Endothelial cell (in vitro differentiated cells): ENCODE results near the gene KANK4. TPM values are rescaled to one million over a fixed set of nuclear protein-coding genes. Genes with fewer than 3 reads are reported as not detected.

Source experiments
- DNase-seq: peaks from one replicate; pipeline ENCODE4 v3.0.0; 2021; ENCODE audit warnings: low spot score
- H3K27ac Mint-ChIP-seq: one replicate; pipeline ENCODE4 v1.8.0; 2021; ENCODE audit warnings: mixed read lengths, inconsistent platforms; ENCODE audit not compliant: unreplicated experiment
- H3K27me3 Mint-ChIP-seq: one replicate; pipeline ENCODE4 v1.8.0; 2021; ENCODE audit warnings: mild to moderate bottlenecking, moderate library complexity, mixed read lengths, inconsistent platforms; ENCODE audit not compliant: unreplicated experiment
- H3K36me3 Mint-ChIP-seq: one replicate; pipeline ENCODE4 v1.8.0; 2021; ENCODE audit warnings: mild to moderate bottlenecking, low read depth, mixed read lengths, inconsistent platforms; ENCODE audit not compliant: unreplicated experiment
- H3K4me1 Mint-ChIP-seq: one replicate; pipeline ENCODE4 v1.8.0; 2021; ENCODE audit warnings: mild to moderate bottlenecking, mixed read lengths, inconsistent platforms; ENCODE audit not compliant: unreplicated experiment
- H3K4me3 Mint-ChIP-seq: one replicate; pipeline ENCODE4 v1.8.0; 2021; ENCODE audit warnings: mild to moderate bottlenecking, mixed read lengths, inconsistent platforms; ENCODE audit not compliant: unreplicated experiment
- H3K9me3 Mint-ChIP-seq: one replicate; pipeline ENCODE4 v1.8.0; 2021; ENCODE audit warnings: mixed read lengths, inconsistent platforms; ENCODE audit not compliant: unreplicated experiment
- CTCF ChIP-seq: fragments of 200-600 bp; sonication (generic); IDR thresholded peaks from one replicate; pipeline ENCODE4 v1.5.0; 2021; ENCODE audit warnings: antibody characterized with exemption; ENCODE audit not compliant: unreplicated experiment
- total RNA-seq: library from RNA; stranded (reverse); fragmentation: NEBNext Ultra II Directional; extraction: Animal tissue kit (Norgen Biotek cat#: 25700); gene quantifications from one replicate; pipeline ENCODE4 v1.2.1, GENCODE V29; 2021; ENCODE audit not compliant: unreplicated experiment

Gene KANK4
- total RNA-seq, 1 donor from 2014 or later, result 1.4 TPM

GRCh38 chr1:62269851-62270495 lies 49.3 kb downstream of the KANK4 start:
- DNase-seq, result no peak
- Mint-ChIP-seq H3K27ac (no peak overlapping the region), H3K4me3 (no peak overlapping the region), H3K9me3 (no peaks in the 10 kb centered on the region), H3K4me1 (peaks cover 18% of the 10 kb centered on the region), H3K27me3 (no peaks in the 10 kb centered on the region), H3K36me3 (peaks cover 4% of the 10 kb centered on the region)
- no peak for TF ChIP-seq CTCF

- Mint-ChIP-seq H3K4me1 (peaks cover 18% of the 10 kb centered on the region), H3K9me3 (no peaks in the 10 kb centered on the region), H3K27me3 (no peaks in the 10 kb centered on the region), H3K4me3 (no peak overlapping the region), H3K36me3 (peaks cover 4% of the 10 kb centered on the region), H3K27ac (no peak overlapping the region)
- TF ChIP-seq CTCF, result no peak
- no peak for DNase-seq
Measured at GRCh38 chr1:62269439-62269838, 49.8 kb downstream of the KANK4 start.

GRCh38 chr1:62268315-62268714 lies 50.9 kb downstream of the KANK4 start:
- Mint-ChIP-seq H3K4me3 (no peak overlapping the region), H3K27ac (no peak overlapping the region), H3K4me1 (peaks cover 12% of the 10 kb centered on the region), H3K27me3 (peaks cover 2% of the 10 kb centered on the region), H3K9me3 (no peaks in the 10 kb centered on the region), H3K36me3 (no peaks in the 10 kb centered on the region)
- no peak for DNase-seq
- TF ChIP-seq CTCF, result no peak

DNA sequence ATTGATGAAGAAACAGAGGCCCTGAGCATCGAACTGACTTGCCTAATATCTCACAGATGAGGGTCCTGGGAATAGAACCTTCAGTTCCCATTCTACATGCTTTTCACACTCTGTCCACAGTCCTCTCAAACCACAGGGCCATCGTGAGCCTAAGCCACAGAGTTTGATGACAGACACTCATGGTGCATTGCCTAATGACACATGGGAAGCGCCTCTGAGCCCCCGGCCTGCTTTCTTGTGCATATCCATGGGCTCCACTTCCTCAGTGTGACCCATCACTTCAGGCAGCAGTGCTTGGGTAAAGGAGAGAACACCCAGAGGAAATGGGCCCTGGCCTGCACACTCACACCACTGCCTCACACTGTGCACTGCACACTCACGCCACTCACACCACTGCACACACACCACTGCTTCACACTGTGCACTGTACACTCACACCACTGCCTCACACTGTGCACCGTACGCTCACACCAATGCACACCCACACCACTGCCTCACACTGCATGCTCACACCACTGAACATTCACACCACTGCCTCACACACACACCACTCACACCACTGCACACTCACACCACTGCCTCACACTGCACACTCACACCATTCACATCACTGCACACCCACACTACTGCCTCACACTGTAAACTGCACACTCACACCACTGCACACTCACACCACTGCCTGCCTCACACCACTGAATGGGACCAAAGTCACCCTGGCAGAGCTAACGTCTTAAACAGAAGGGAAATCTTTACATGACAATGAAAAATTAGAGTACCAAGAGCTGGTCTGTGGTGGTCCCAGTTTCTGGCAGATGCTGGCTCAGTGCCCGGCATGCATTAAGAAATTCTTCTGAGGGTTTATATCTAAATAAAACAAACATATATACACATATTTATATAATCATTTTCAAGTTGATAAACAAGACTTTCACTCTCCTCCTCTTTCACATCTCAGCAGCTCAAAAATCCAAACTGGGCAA lies 53.0 kb downstream of the KANK4 start:
- Mint-ChIP-seq H3K4me1 (no peaks in the 10 kb centered on the region), H3K9me3 (no peaks in the 10 kb centered on the region), H3K4me3 (no peak overlapping the region), H3K36me3 (no peaks in the 10 kb centered on the region), H3K27ac (no peak overlapping the region), H3K27me3 (peaks cover 2% of the 10 kb centered on the region)
- no peak for TF ChIP-seq CTCF
- no peak for DNase-seq

GRCh38 chr1:62263814-62264353 lies 55.4 kb downstream of the KANK4 start:
- Mint-ChIP-seq H3K4me3 (no peak overlapping the region), H3K27ac (no peak overlapping the region), H3K36me3 (no peaks in the 10 kb centered on the region)

More at GRCh38 chr1:62263814-62264353, 55.4 kb downstream of the KANK4 start:
- H3K4me1 Mint-ChIP-seq, result no peaks in the 10 kb centered on the region
- no peaks in the 10 kb centered on the region for H3K9me3 Mint-ChIP-seq
- no peak for TF ChIP-seq CTCF
- peaks cover 5% of the 10 kb centered on the region for H3K27me3 Mint-ChIP-seq
- DNase-seq, result no peak
